GM12878 (cell line): ENCODE results near the gene TTC39C. TPM values are rescaled to one million over a fixed set of nuclear protein-coding genes. Genes with fewer than 3 reads are reported as not detected.

Experiments
- ATAC-seq: fragments of 200-7000 bp; cut with Tn5 transposase; 3 replicates; pipeline ENCODE4 v1.9.1; 2020; ENCODE audit warnings: mild to moderate bottlenecking, moderate library complexity
- BruUV-seq: library from RNA; stranded (reverse); fragments of 400-500 nt; replicated peaks from 2 replicates; lab custom pipeline; 2021; lab: Mats Ljungman, UMichigan
- CTCF ChIA-PET: fragments of 300-600 bp; sonication (Branson Sonifier 250); formaldehyde crosslinking; extraction: SDS; loops from one replicate; lab custom pipeline; 2021; ENCODE audit warnings: inconsistent platforms; lab: Yijun Ruan, JAX
- POLR2A ChIA-PET: fragments of 350-600 bp; formaldehyde crosslinking; extraction: SDS; loops from one replicate; lab custom pipeline; 2021; ENCODE audit warnings: inconsistent platforms; lab: Charles Lee
- RAD21 ChIA-PET: fragments of 300-600 bp; sonication (Branson Sonifier 250); formaldehyde crosslinking; loops from one replicate; lab custom pipeline; 2023; ENCODE audit warnings: antibody characterized with exemption; ENCODE audit not compliant: unreplicated experiment; lab: Charles Lee
- SMC1A ChIA-PET: fragments of 300-600 bp; sonication (Branson Sonifier 250); formaldehyde crosslinking; loops from one replicate; lab custom pipeline; 2023; ENCODE audit not compliant: unreplicated experiment, uncharacterized antibody; lab: Charles Lee
- DNase-seq: peaks from one replicate; pipeline ENCODE4 v3.0.0-alpha.2; 2011; ENCODE audit warnings: low read depth, low spot score
- FAIRE-seq: peaks from 3 replicates; lab custom pipeline; 2011; peaks lifted over from hg19 to GRCh38; lab: Jason Lieb, UNC
- H2AFZ ChIP-seq: 2 replicates; pipeline ENCODE4 v1.6.0; 2011; ENCODE audit warnings: low read depth, low read length, control low read depth; ENCODE audit not compliant: control insufficient read depth
- H3K27ac ChIP-seq: 2 replicates; pipeline ENCODE4 v1.5.1; 2011; ENCODE audit warnings: control low read depth; ENCODE audit not compliant: control insufficient read depth, insufficient read depth
- H3K27me3 ChIP-seq, 2 experiments: replicated peaks in 1 of 2; 2 replicates each; pipeline versions ENCODE4 v1.6.0 to v1.6.1; 2011; ENCODE audit warnings: low read length in 1 of 2; ENCODE audit not compliant: control insufficient read depth in 2 of 2, insufficient read depth in 2 of 2
- H3K36me3 ChIP-seq, 2 experiments: 2 replicates each; pipeline ENCODE4 v1.5.1; 2011; ENCODE audit warnings: low read length in 1 of 2; ENCODE audit not compliant: control insufficient read depth in 2 of 2, insufficient read depth in 2 of 2
- H3K4me1 ChIP-seq: 2 replicates; pipeline ENCODE4 v1.6.1; 2011; ENCODE audit warnings: mild to moderate bottlenecking, low read length, moderate library complexity, mixed read lengths; ENCODE audit not compliant: control insufficient read depth, insufficient read depth
- H3K4me2 ChIP-seq: 2 replicates; pipeline ENCODE4 v1.6.0; 2011; ENCODE audit warnings: control low read depth; ENCODE audit not compliant: control insufficient read depth, insufficient read depth
- H3K4me3 ChIP-seq: fragments of 200-600 bp; sonication (generic); 2 replicates; pipeline ENCODE4 v1.5.1; 2016
- H3K79me2 ChIP-seq: 2 replicates; pipeline ENCODE4 v1.6.0; 2011; ENCODE audit warnings: low read length; ENCODE audit not compliant: control insufficient read depth, insufficient read depth
- H3K9ac ChIP-seq: 2 replicates; pipeline ENCODE4 v1.8.0; 2011; ENCODE audit warnings: low read length, control low read depth, mixed read lengths; ENCODE audit not compliant: control insufficient read depth, insufficient read depth
- H3K9me3 ChIP-seq: replicated peaks from 3 replicates; pipeline ENCODE4 v1.5.1; 2011; ENCODE audit warnings: mild to moderate bottlenecking, low read length; ENCODE audit not compliant: control insufficient read depth, insufficient read depth
- H4K20me1 ChIP-seq: 2 replicates; pipeline ENCODE4 v1.6.0; 2011; ENCODE audit not compliant: control insufficient read depth, insufficient read depth
- BCL11A ChIP-seq: IDR thresholded peaks from 2 replicates; pipeline ENCODE4 v1.6.1; 2011; ENCODE audit warnings: low read depth, low read length
- CHD1 ChIP-seq: IDR thresholded peaks from 2 replicates; pipeline ENCODE4 v1.6.1; 2012; ENCODE audit warnings: low read depth, low read length, improper control_type of control experiment
- CREB1 ChIP-seq: IDR thresholded peaks from 2 replicates; pipeline ENCODE4 v1.6.1; 2012; ENCODE audit warnings: low read depth, mild to moderate bottlenecking, inconsistent platforms
- CREM ChIP-seq: IDR thresholded peaks from 2 replicates; pipeline ENCODE4 v1.6.1; 2014; ENCODE audit warnings: antibody characterized with exemption, low read depth
- ETV6 ChIP-seq, 2 experiments: fragments of 450-650 bp in 1 of 2; IDR thresholded peaks in 1 of 2; conservative IDR thresholded peaks in 1 of 2; 2 replicates each; pipeline ENCODE4 v1.6.1; 2014; ENCODE audit warnings: antibody characterized with exemption in 1 of 2, borderline replicate concordance in 1 of 2, low read depth in 1 of 2, mild to moderate bottlenecking in 1 of 2, moderate library complexity in 1 of 2
- IKZF1 ChIP-seq: fragments of 450-650 bp; conservative IDR thresholded peaks from 2 replicates; pipeline ENCODE4 v1.6.1; 2017; ENCODE audit warnings: antibody characterized with exemption, mild to moderate bottlenecking
- JUNB ChIP-seq: IDR thresholded peaks from 2 replicates; pipeline ENCODE4 v1.6.1; 2016; ENCODE audit warnings: antibody characterized with exemption, mild to moderate bottlenecking
- KDM1A ChIP-seq: fragments of 200-600 bp; sonication (generic); IDR thresholded peaks from 2 replicates; pipeline ENCODE4 v1.6.1; 2016; ENCODE audit warnings: borderline replicate concordance
- MYC ChIP-seq: IDR thresholded peaks from 2 replicates; pipeline ENCODE4 v1.6.1; 2011; ENCODE audit warnings: mild to moderate bottlenecking, low read length, moderate library complexity, inconsistent platforms; ENCODE audit not compliant: insufficient read depth, insufficient replicate concordance, insufficient read length, severe bottlenecking
- NFYB ChIP-seq: IDR thresholded peaks from 2 replicates; pipeline ENCODE4 v1.6.1; 2011; ENCODE audit warnings: low read depth, mild to moderate bottlenecking, low read length, improper control_type of control experiment, moderate library complexity; ENCODE audit not compliant: insufficient read depth
- NRF1 ChIP-seq: conservative IDR thresholded peaks from 2 replicates; pipeline ENCODE4 v1.6.1; 2011; ENCODE audit warnings: mild to moderate bottlenecking, low read depth, low read length, improper control_type of control experiment
- PAX5 ChIP-seq: IDR thresholded peaks from 2 replicates; pipeline ENCODE4 v1.6.1; 2011; ENCODE audit warnings: low read depth, low read length, borderline replicate concordance
- PML ChIP-seq: IDR thresholded peaks from 2 replicates; pipeline ENCODE4 v1.6.1; 2012; ENCODE audit warnings: low read length, inconsistent platforms
- POLR2A ChIP-seq: IDR thresholded peaks from 2 replicates; pipeline ENCODE4 v1.6.1; 2011; ENCODE audit warnings: low read depth, mild to moderate bottlenecking, low read length
- RAD21 ChIP-seq: IDR thresholded peaks from 2 replicates; pipeline ENCODE4 v1.6.1; 2011; ENCODE audit warnings: mild to moderate bottlenecking, low read depth, low read length, moderate library complexity; ENCODE audit not compliant: insufficient read depth
- RELA ChIP-seq: fragments of 450-650 bp; IDR thresholded peaks from 2 replicates; pipeline ENCODE4 v1.8.0; 2014; ENCODE audit warnings: borderline replicate concordance; ENCODE audit not compliant: partially characterized antibody
- RUNX3 ChIP-seq: IDR thresholded peaks from 2 replicates; pipeline ENCODE4 v1.6.1; 2012; ENCODE audit warnings: low read length, inconsistent platforms
- SMAD1 ChIP-seq: fragments of 450-650 bp; IDR thresholded peaks from 2 replicates; pipeline ENCODE4 v1.6.1; 2018; ENCODE audit warnings: mild to moderate bottlenecking, low read depth; ENCODE audit not compliant: partially characterized antibody
- SMAD5 ChIP-seq: IDR thresholded peaks from 2 replicates; pipeline ENCODE4 v1.6.1; 2016; ENCODE audit warnings: antibody characterized with exemption, low read depth
- SMARCA5 ChIP-seq: fragments of 450-650 bp; IDR thresholded peaks from 2 replicates; pipeline ENCODE4 v1.6.1; 2017; ENCODE audit warnings: mild to moderate bottlenecking
- SRF ChIP-seq, 2 experiments: IDR thresholded peaks; 2 replicates each; pipeline ENCODE4 v1.6.1; 2011; ENCODE audit warnings: low read depth in 2 of 2, low read length in 2 of 2, mild to moderate bottlenecking in 1 of 2, moderate library complexity in 1 of 2
- STAT1 ChIP-seq: fragments of 450-650 bp; conservative IDR thresholded peaks from 2 replicates; pipeline ENCODE4 v1.6.1; 2014; ENCODE audit warnings: antibody characterized with exemption, mild to moderate bottlenecking
- SUPT20H ChIP-seq: IDR thresholded peaks from 2 replicates; pipeline ENCODE4 v1.6.1; 2011; ENCODE audit warnings: low read depth, mild to moderate bottlenecking, low read length, moderate library complexity, borderline replicate concordance; ENCODE audit not compliant: control insufficient read depth
- SUZ12 ChIP-seq: fragments of 200-600 bp; sonication (generic); IDR thresholded peaks from one replicate; pipeline ENCODE4 v1.6.1; 2018; ENCODE audit warnings: antibody characterized with exemption, mild to moderate bottlenecking; ENCODE audit not compliant: unreplicated experiment
- TAF1 ChIP-seq: IDR thresholded peaks from 2 replicates; pipeline ENCODE4 v1.6.1; 2011; ENCODE audit warnings: mild to moderate bottlenecking, low read depth, low read length, borderline replicate concordance
- WRNIP1 ChIP-seq: IDR thresholded peaks from 2 replicates; pipeline ENCODE4 v1.6.1; 2011; ENCODE audit warnings: low read depth, low read length, improper control_type of control experiment, borderline replicate concordance
- WGBS: methylation state at CpG from one replicate; pipeline ENCODE4 v1.1.6; 2016; ENCODE audit warnings: low lambda C conversion rate; ENCODE audit not compliant: insufficient replicate concordance, insufficient coverage; ENCODE audit errors: missing lambda C conversion rate; 5-methylcytosine and 5-hydroxymethylcytosine counted together
- in situ Hi-C: fragments of 300-500 bp; cut with MboI; formaldehyde crosslinking; loops from 9 replicates; pipeline ENCODE4 v1.14.3; 2018; ENCODE audit warnings: mixed read lengths
- intact Hi-C: fragments of 100-400 bp; cut with micrococcal nuclease; formaldehyde crosslinking; loops from one replicate; pipeline ENCODE4 v1.14.2; 2022; ENCODE audit not compliant: unreplicated experiment
- polyA plus RNA-seq, 11 experiments: library from polyadenylated mRNA; depleted of rRNA in 4 of 11; unstranded in 6 of 11; stranded (reverse) in 5 of 11; fragments of >200 nt; fragmentation: Nextera tagmentation in 4 of 11; fragmentation: Illumina TruSeq in 1 of 11; extraction: Ambion mirVana in 4 of 11; extraction: Trizol in 1 of 11; gene quantifications; 1 replicate in 1 of 11; 2 replicates in 10 of 11; pipeline versions ENCODE4 v1.2.1 to v1.2.3, GENCODE V29; 2011 to 2016; ENCODE audit warnings: inconsistent platforms in 2 of 11, missing spikeins in 2 of 11, low read depth in 1 of 11
- total RNA-seq, 4 experiments: library from RNA; depleted of rRNA in 3 of 4; stranded (reverse); fragments of >200 nt in 3 of 4; fragmentation: Illumina TruSeq in 1 of 4; extraction: Trizol in 1 of 4; gene quantifications; 2 replicates each; pipeline versions ENCODE4 v1.2.1 to v1.2.3, GENCODE V29; 2013 to 2021
- TF ChIP-seq, protein P1 (sequence below): fragments of 150-350 bp; IDR thresholded peaks from 2 replicates; pipeline ENCODE4 v1.6.1; 2014; ENCODE audit warnings: mild to moderate bottlenecking, low read depth, low read length

TTC39C gene
- total and polyA plus RNA-seq, 10 of the 15 experiments (the other 5 are each of a cell fraction or from before 2014, with no cell fraction given), result 21.1 to 91.0 (median 64.8) TPM

DNA sequence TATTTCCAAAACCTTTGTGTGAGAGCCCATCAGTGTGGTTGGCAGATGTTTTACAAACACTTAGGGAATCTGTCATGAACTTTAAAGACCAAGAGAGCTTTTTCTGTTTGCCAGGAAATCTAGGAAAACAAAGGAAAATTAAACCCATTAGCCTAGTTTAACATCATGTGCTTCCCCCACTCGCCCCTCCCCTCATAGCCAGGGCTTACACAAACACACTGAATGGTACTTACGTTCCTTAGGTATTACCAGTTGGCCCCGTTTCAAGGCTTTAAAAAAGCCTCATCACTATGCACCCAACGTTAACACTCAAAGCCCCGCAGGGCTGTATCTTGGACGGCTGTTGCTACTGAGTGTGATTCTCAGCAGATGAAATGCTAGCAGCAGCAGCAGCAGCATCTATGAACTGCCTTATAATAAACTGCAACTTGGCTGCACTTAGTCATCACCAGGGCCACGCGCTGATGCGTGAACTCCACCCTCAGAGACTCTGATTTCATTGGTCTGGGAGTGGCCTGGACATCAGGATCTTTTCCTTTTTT lies 20.1 kb upstream of the TTC39C start:
- FAIRE-seq (no peak), DNase-seq (no peak), ATAC-seq (peak; percentile 13; the same call in 2 of the 3 replicates)
- BruUV-seq, result no TSS peak
- H2AFZ ChIP-seq, result peak overlapping the region; percentile 49
- H3K27ac ChIP-seq, result peak overlapping the region; percentile 62
- in situ Hi-C loops, result no loop called here
- SMC1A ChIA-PET, result interaction anchor here (1.1 to 3.0 kb wide), 4 partner anchors 11 to 68 kb away, joined by 4 to 10 read pairs (median 6); no protein-coding TSS in a partner anchor
- peak overlapping the region; percentile 36 for H3K4me2 ChIP-seq
- H3K79me2 ChIP-seq, result peaks cover 17% of the 10 kb centered on the region
- no peaks in the 10 kb centered on the region for H3K9me3 ChIP-seq
- RAD21 ChIA-PET, result no interaction called here
- POLR2A ChIA-PET, result no interaction called here
- no peaks in the 10 kb centered on the region for H3K36me3 ChIP-seq
- no peaks in the 10 kb centered on the region for H3K27me3 ChIP-seq
- H3K4me3 ChIP-seq, result peak overlapping the region; percentile 68
- peaks cover 30% of the 10 kb centered on the region for H3K4me1 ChIP-seq
- 32% methylated on average over 9 of the region's 9 CpGs for WGBS
- intact Hi-C loops, result no loop called here
- H4K20me1 ChIP-seq, result no peaks in the 10 kb centered on the region
- CTCF ChIA-PET, result no interaction called here
- peak overlapping the region; percentile 55 for H3K9ac ChIP-seq
- peak; percentile 43; the same call in 1 of the 2 replicates for TF ChIP-seq CREB1
- TF ChIP-seq PML, result peak; percentile 66; the same call in 1 of the 2 replicates
- no peak for TF ChIP-seq SUPT20H
- TF ChIP-seq SUZ12, result no peak
- TF ChIP-seq MYC, result no peak
- TF ChIP-seq PAX5, result 0 out of 2 replicates have a peak, but pooled peaks have one; percentile 16
- no peak for TF ChIP-seq KDM1A
- no peak for TF ChIP-seq SMARCA5
- TF ChIP-seq JUNB, result peak; percentile 48; the same call in 1 of the 2 replicates
- no peak for TF ChIP-seq IKZF1
- no peak for TF ChIP-seq STAT1
- TF ChIP-seq RELA, result no peak
- TF ChIP-seq SRF (IDR thresholded peaks at IDR 0.05; ENCODE audit: low read depth in 2 of 2, low read length in 2 of 2), result no peak
- TF ChIP-seq RUNX3, result no peak
- no peak for TF ChIP-seq NFYB
- 0 out of 2 replicates have a peak, but pooled peaks have one; percentile 20 for TF ChIP-seq CREM
- no peak for TF ChIP-seq BCL11A
- peak; percentile 44; the same call in 1 of the 2 replicates for TF ChIP-seq POLR2A
- TF ChIP-seq TAF1, result no peak
- TF ChIP-seq ETV6 (conservative IDR thresholded peaks at IDR 0.05 in 1 of 2, IDR thresholded peaks at IDR 0.05 in 1 of 2; ENCODE audit: borderline replicate concordance in 1 of 2, low read depth in 1 of 2), result no peak
- TF ChIP-seq SMAD1, result no peak
- TF ChIP-seq, protein P1, sequence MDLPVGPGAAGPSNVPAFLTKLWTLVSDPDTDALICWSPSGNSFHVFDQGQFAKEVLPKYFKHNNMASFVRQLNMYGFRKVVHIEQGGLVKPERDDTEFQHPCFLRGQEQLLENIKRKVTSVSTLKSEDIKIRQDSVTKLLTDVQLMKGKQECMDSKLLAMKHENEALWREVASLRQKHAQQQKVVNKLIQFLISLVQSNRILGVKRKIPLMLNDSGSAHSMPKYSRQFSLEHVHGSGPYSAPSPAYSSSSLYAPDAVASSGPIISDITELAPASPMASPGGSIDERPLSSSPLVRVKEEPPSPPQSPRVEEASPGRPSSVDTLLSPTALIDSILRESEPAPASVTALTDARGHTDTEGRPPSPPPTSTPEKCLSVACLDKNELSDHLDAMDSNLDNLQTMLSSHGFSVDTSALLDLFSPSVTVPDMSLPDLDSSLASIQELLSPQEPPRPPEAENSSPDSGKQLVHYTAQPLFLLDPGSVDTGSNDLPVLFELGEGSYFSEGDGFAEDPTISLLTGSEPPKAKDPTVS, result no peak
- no peak for TF ChIP-seq CHD1
- TF ChIP-seq RAD21, result 0 out of 2 replicates have a peak, but pooled peaks have one; percentile 6
- TF ChIP-seq WRNIP1, result no peak
- peak; percentile 87 for TF ChIP-seq SMAD5
- TF ChIP-seq NRF1, result no peak
